PC-3 (cell line): ENCODE measurements around the gene RREB1. TPM values are rescaled to one million over a fixed set of nuclear protein-coding genes. Genes with fewer than 3 reads are reported as not detected.

ENCODE experiments used
- ATAC-seq: fragments of 200-7000 bp; cut with Tn5 transposase; 2 replicates; pipeline ENCODE4 v1.9.1; 2020; ENCODE audit warnings: mild to moderate bottlenecking, moderate library complexity
- BruUV-seq: library from RNA; stranded (reverse); fragments of 400-500 nt; replicated peaks from 2 replicates; lab custom pipeline; 2021; lab: Mats Ljungman, UMichigan
- CTCF ChIA-PET: fragments of 300-600 bp; sonication (Branson Sonifier 250); formaldehyde crosslinking; loops from one replicate; lab custom pipeline; 2022; ENCODE audit warnings: antibody characterized with exemption; lab: Charles Lee
- POLR2A ChIA-PET: fragments of 300-600 bp; sonication (Branson Sonifier 250); formaldehyde crosslinking; loops from one replicate; lab custom pipeline; 2022; ENCODE audit warnings: antibody characterized with exemption; ENCODE audit not compliant: unreplicated experiment; lab: Charles Lee
- DNase-seq: peaks from one replicate; pipeline ENCODE4 v3.0.0-alpha.2; 2015
- H2AFZ ChIP-seq: fragments of 300-600 bp; sonication (generic); 2 replicates; pipeline ENCODE4 v1.6.0; 2016; ENCODE audit warnings: antibody characterized with exemption, low read length
- H3F3A ChIP-seq: fragments of 300-600 bp; sonication (generic); one replicate; pipeline ENCODE4 v1.6.0; 2017; ENCODE audit warnings: antibody characterized with exemption, low read length, control low read depth, mild to moderate bottlenecking; ENCODE audit not compliant: unreplicated experiment
- H3K27ac ChIP-seq: fragments of 300-600 bp; sonication (generic); 2 replicates; pipeline ENCODE4 v1.5.1; 2016; ENCODE audit warnings: mild to moderate bottlenecking, low read length
- H3K27me3 ChIP-seq: fragments of 300-600 bp; sonication (generic); 2 replicates; pipeline ENCODE4 v1.6.1; 2016; ENCODE audit warnings: low read length, mixed read lengths
- H3K36me3 ChIP-seq: fragments of 300-600 bp; sonication (generic); 2 replicates; pipeline ENCODE4 v1.6.1; 2016; ENCODE audit warnings: low read depth, mixed run types, low read length, mixed read lengths
- H3K4me1 ChIP-seq: fragments of 300-600 bp; sonication (generic); 2 replicates; pipeline ENCODE4 v1.5.1; 2016; ENCODE audit warnings: low read length; ENCODE audit not compliant: insufficient read depth
- H3K4me2 ChIP-seq: fragments of 300-600 bp; sonication (generic); 2 replicates; pipeline ENCODE4 v1.6.0; 2016; ENCODE audit warnings: low read length
- H3K4me3 ChIP-seq: fragments of 300-600 bp; sonication (generic); 2 replicates; pipeline ENCODE4 v1.5.1; 2016; ENCODE audit warnings: mild to moderate bottlenecking, low read length, mixed read lengths
- H3K79me2 ChIP-seq: fragments of 300-600 bp; sonication (generic); 2 replicates; pipeline ENCODE4 v1.6.1; 2017; ENCODE audit warnings: low read length, mixed read lengths
- H3K9ac ChIP-seq: fragments of 300-600 bp; sonication (generic); 2 replicates; pipeline ENCODE4 v1.6.0; 2016; ENCODE audit warnings: mild to moderate bottlenecking, low read length
- H3K9me2 ChIP-seq: fragments of 300-600 bp; sonication (generic); replicated peaks from 2 replicates; pipeline ENCODE4 v1.6.1; 2016; ENCODE audit warnings: mixed run types, low read length, mixed read lengths
- H3K9me3 ChIP-seq: fragments of 300-600 bp; sonication (generic); 2 replicates; pipeline ENCODE4 v1.6.1; 2016; ENCODE audit warnings: low read length, mixed read lengths
- H4K20me1 ChIP-seq: fragments of 300-600 bp; sonication (generic); 2 replicates; pipeline ENCODE4 v1.6.1; 2016; ENCODE audit warnings: low read length, mixed read lengths
- EZH2 ChIP-seq: fragments of 300-600 bp; sonication (generic); IDR thresholded peaks from one replicate; pipeline ENCODE4 v1.6.1; 2017; ENCODE audit warnings: antibody characterized with exemption, mild to moderate bottlenecking, low read length; ENCODE audit not compliant: unreplicated experiment
- EZH2phosphoT487 ChIP-seq: fragments of 300-600 bp; sonication (generic); IDR thresholded peaks from 2 replicates; pipeline ENCODE4 v1.6.1; 2018; ENCODE audit warnings: mild to moderate bottlenecking, antibody characterized with exemption, low read length, borderline replicate concordance
- intact Hi-C: fragments of 100-400 bp; cut with micrococcal nuclease; formaldehyde crosslinking; loops from 2 replicates; pipeline ENCODE4 v1.9.0; 2023
- total RNA-seq: library from RNA; depleted of rRNA; stranded (reverse); fragments of >200 nt; gene quantifications from 2 replicates; pipeline ENCODE4 v1.2.3, GENCODE V29; 2014
- TF ChIP-seq, protein P1 (sequence below): fragments of 300-600 bp; sonication (generic); conservative IDR thresholded peaks from 2 replicates; pipeline ENCODE4 v1.5.1; 2017; ENCODE audit warnings: antibody characterized with exemption, low read depth, mild to moderate bottlenecking, low read length

RREB1 gene
- total RNA-seq, 1 experiment from 2014 or later: 26.0 TPM

DNA sequence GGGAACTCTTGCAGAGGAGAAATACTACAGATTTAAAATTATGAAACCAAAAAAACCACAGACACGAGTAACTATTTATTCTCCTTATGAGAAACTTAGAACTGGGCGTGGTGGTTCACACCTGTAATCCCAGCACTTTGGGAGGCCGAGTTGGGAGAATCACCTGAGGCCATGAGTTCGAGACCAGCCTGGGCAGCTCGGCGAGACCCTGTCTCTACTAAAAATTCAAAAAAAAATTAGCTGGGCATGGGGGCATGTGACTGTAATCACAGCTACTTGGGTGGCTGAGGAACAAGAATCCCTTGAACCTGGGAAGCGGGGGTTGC is 168.4 kb downstream of the RREB1 start:
- Histone ChIP-seq H3K27ac (no peak overlapping the region), H3F3A (no peaks in the 10 kb centered on the region), H3K79me2 (no peaks in the 10 kb centered on the region), H2AFZ (no peak overlapping the region), H3K4me2 (no peak overlapping the region), H3K9me3 (no peaks in the 10 kb centered on the region), H3K36me3 (no peaks in the 10 kb centered on the region), H3K9me2 (no peaks in the 10 kb centered on the region), H3K27me3 (no peaks in the 10 kb centered on the region), H4K20me1 (no peaks in the 10 kb centered on the region), H3K4me3 (no peak overlapping the region), H3K4me1 (no peaks in the 10 kb centered on the region), H3K9ac (no peak overlapping the region)
- TF ChIP-seq EZH2phosphoT487 (no peak), EZH2 (no peak)
- TF ChIP-seq, protein P1, sequence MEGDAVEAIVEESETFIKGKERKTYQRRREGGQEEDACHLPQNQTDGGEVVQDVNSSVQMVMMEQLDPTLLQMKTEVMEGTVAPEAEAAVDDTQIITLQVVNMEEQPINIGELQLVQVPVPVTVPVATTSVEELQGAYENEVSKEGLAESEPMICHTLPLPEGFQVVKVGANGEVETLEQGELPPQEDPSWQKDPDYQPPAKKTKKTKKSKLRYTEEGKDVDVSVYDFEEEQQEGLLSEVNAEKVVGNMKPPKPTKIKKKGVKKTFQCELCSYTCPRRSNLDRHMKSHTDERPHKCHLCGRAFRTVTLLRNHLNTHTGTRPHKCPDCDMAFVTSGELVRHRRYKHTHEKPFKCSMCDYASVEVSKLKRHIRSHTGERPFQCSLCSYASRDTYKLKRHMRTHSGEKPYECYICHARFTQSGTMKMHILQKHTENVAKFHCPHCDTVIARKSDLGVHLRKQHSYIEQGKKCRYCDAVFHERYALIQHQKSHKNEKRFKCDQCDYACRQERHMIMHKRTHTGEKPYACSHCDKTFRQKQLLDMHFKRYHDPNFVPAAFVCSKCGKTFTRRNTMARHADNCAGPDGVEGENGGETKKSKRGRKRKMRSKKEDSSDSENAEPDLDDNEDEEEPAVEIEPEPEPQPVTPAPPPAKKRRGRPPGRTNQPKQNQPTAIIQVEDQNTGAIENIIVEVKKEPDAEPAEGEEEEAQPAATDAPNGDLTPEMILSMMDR: no peak
- ATAC-seq: no peak
- intact Hi-C loops: loop anchor here (1.0 kb wide), 1 partner anchor 339 kb away; no protein-coding TSS in a partner anchor
- POLR2A ChIA-PET: no interaction called here
- CTCF ChIA-PET: interaction anchor here (0.5 to 0.9 kb wide), 3 partner anchors 25 to 579 kb away, joined by 3 to 8 read pairs (median 4); no protein-coding TSS in a partner anchor
- DNase-seq: no peak
- BruUV-seq: no TSS peak

DNA sequence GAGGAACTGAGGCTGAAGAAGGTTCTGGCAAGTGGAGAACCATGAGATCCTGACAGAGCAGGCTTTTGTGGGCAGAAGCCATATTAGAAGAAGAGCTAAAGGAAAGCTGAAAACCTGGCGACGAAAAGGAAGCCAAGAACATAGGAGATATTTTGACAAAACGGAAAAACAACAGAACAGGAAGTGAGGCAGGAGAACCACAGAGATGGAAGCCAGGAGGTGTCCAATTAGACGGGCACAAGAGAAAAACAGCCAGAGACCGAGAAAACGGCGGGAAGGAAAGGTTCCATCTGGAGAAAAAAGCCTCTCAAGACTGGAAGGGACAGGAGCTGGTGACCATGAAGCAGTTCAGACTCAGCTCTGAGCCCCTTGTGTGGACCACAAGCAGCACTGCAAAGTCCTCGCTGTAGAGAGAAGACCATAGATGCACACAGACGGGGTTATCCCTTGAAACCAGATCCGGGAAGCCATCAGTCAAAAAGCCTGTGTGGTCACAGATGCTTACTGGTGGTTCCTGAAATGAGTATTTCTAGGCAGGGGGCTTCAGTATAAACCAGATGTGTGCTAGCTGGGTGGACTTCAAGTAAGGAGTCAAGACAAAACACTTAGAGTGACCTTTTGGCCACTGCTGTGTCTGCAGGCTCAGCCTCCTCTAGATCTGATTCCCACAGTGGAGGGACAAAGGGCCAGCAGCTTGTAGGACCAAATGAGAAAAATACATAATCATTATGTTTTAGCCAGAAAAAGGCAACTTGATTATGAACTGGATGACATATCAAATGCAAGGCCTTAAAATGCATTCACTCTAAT is 174.5 kb downstream of the RREB1 start:
- ATAC-seq (no peak), DNase-seq (no peak)
- no peak overlapping the region for H3K27ac ChIP-seq
- H3K9me3 ChIP-seq: no peaks in the 10 kb centered on the region
- TF ChIP-seq EZH2 (no peak), EZH2phosphoT487 (no peak)
- TF ChIP-seq, protein P1: no peak
- H3K9ac ChIP-seq: no peak overlapping the region
- ChIA-PET CTCF (no interaction called here), POLR2A (interaction anchor here (0.8 kb wide), 1 partner anchor 724 kb away, joined by 6 read pairs; no protein-coding TSS in a partner anchor)
- H3K4me2 ChIP-seq: no peak overlapping the region
- no peaks in the 10 kb centered on the region for H3F3A ChIP-seq
- H4K20me1 ChIP-seq: no peaks in the 10 kb centered on the region
- BruUV-seq: no TSS peak
- no peaks in the 10 kb centered on the region for H3K9me2 ChIP-seq
- H3K27me3 ChIP-seq: no peaks in the 10 kb centered on the region
- H3K4me1 ChIP-seq: no peaks in the 10 kb centered on the region
- H3K4me3 ChIP-seq: no peak overlapping the region
- H3K79me2 ChIP-seq: no peaks in the 10 kb centered on the region
- intact Hi-C loops: no loop called here
- no peak overlapping the region for H2AFZ ChIP-seq
- peaks cover 14% of the 10 kb centered on the region; the same call in 1 of the 2 replicates for H3K36me3 ChIP-seq

DNA sequence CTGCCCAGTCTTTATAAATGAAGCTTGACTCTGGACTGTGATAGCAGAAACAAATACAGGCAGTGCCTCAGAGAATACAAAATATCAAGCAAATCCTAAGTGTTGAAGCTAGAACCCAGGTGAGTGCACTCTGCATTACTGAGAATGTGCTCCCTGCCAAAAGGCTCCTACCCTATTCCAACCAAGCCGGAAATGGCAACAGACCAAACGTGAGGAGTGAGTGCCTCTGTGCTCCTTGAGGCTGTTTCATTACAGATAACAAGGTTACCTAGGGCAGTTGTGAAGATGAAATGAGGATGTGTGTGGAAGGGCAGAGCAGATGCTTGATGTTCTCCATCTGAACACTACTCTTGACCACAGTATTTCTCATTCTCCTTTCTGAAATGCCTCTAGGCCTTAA is 175.9 kb downstream of the RREB1 start:
- Histone ChIP-seq H3K4me2 (no peak overlapping the region), H3F3A (no peaks in the 10 kb centered on the region), H3K4me1 (no peaks in the 10 kb centered on the region), H3K9me3 (no peaks in the 10 kb centered on the region), H3K27ac (no peak overlapping the region), H3K9ac (no peak overlapping the region), H3K36me3 (peaks cover 26% of the 10 kb centered on the region; the same call in 1 of the 2 replicates), H4K20me1 (no peaks in the 10 kb centered on the region), H3K9me2 (no peaks in the 10 kb centered on the region), H2AFZ (no peak overlapping the region), H3K4me3 (no peak overlapping the region), H3K79me2 (no peaks in the 10 kb centered on the region), H3K27me3 (no peaks in the 10 kb centered on the region)
- ChIA-PET CTCF (no interaction called here), POLR2A (no interaction called here)
- intact Hi-C loops: no loop called here
- no peak for ATAC-seq
- no peak for TF ChIP-seq EZH2
- TF ChIP-seq, protein P1: no peak
- no peak for TF ChIP-seq EZH2phosphoT487
- no peak for DNase-seq
- BruUV-seq: no TSS peak
